SK-N-SH treated with all-trans-retinoic acid at 6 μM for 48 hours (cell line): ENCODE data around the gene LMF1.

Experiments used
- ARNTL ChIP-seq: fragments of 450-650 bp; formaldehyde crosslinking; IDR thresholded peaks from 2 replicates; pipeline ENCODE4 v1.5.0; 2020; ENCODE audit warnings: low read depth, mild to moderate bottlenecking, moderate library complexity, borderline replicate concordance
- BACH2 ChIP-seq: fragments of 250-450 bp; sonication (Bioruptor Pico); IDR thresholded peaks from 2 replicates; pipeline ENCODE4 v1.9.0; 2021; ENCODE audit warnings: mild to moderate bottlenecking, borderline replicate concordance
- PATZ1 ChIP-seq: fragments of 250-450 bp; sonication (Bioruptor Pico); IDR thresholded peaks from 2 replicates; pipeline ENCODE4 v1.8.0; 2020; ENCODE audit warnings: mild to moderate bottlenecking, moderate library complexity, borderline replicate concordance
- PPARA ChIP-seq: fragments of 250-450 bp; sonication (Bioruptor Pico); IDR thresholded peaks from 2 replicates; pipeline ENCODE4 v1.5.0; 2020; ENCODE audit warnings: mild to moderate bottlenecking, borderline replicate concordance
- SNAI2 ChIP-seq: fragments of 250-450 bp; sonication (Bioruptor Pico); IDR thresholded peaks from 2 replicates; pipeline ENCODE4 v1.5.0; 2020; ENCODE audit warnings: mild to moderate bottlenecking, moderate library complexity
- ZFP30 ChIP-seq: fragments of 450-650 bp; formaldehyde crosslinking; IDR thresholded peaks from 2 replicates; pipeline ENCODE4 v1.5.0; 2022; ENCODE audit warnings: mild to moderate bottlenecking, moderate library complexity

GRCh38 chr16:852451-853185, 118.2 kb downstream of the LMF1 start:
- TF ChIP-seq BACH2 (CRISPR knock-in tag) (no peak), PPARA (CRISPR knock-in tag) (no peak), SNAI2 (CRISPR knock-in tag) (no peak), PATZ1 (CRISPR knock-in tag) (no peak), ARNTL (CRISPR knock-in tag) (no peak), ZFP30 (CRISPR knock-in tag) (no peak)
